ENCODE results near the gene TMEM150C. TPM values are rescaled to one million over a fixed set of nuclear protein-coding genes. Genes with fewer than 3 reads are reported as not detected.

The TMEM150C gene
- total and polyA plus RNA-seq, 2 of the 8 experiments (the other 6 are each of a cell fraction or from before 2014, with no cell fraction given): 1.5 to 1.7 TPM

DNA sequence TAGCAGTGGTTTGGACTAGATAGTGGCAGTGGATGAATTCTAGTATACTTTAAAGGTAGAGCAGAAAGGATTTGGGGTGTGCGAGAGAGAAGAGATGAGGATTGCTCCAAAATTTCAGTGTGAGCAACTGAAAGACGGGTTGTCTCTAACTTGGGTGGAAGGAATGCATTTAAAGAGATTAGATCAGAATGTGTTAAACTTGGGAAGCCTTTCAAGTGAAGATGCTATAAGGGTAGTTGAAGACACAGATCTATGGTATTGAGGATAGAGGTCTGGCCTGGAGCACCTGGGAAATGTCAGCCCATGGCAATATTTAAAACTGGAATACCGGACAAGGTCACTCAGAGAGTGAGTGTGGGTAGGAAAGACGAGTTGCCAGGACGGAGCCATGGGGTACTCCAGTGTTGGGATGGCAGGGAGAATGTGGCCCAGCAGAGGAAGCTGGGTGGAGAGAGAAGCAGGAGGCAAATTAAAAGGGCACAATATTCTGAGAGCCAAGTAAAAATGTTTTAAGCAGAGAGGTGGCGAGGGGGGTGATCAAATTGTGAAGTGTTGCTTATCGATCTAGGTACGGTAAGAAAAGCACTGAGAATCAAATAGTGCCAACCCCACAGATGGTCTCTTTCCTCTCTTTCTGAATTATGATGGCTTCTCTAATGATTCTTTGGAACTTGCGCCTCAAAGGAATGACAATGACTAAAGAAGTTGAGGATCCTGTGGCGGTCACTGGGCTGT, 80.8 kb downstream of the TMEM150C start (continued):
- TF ChIP-seq, protein P1, sequence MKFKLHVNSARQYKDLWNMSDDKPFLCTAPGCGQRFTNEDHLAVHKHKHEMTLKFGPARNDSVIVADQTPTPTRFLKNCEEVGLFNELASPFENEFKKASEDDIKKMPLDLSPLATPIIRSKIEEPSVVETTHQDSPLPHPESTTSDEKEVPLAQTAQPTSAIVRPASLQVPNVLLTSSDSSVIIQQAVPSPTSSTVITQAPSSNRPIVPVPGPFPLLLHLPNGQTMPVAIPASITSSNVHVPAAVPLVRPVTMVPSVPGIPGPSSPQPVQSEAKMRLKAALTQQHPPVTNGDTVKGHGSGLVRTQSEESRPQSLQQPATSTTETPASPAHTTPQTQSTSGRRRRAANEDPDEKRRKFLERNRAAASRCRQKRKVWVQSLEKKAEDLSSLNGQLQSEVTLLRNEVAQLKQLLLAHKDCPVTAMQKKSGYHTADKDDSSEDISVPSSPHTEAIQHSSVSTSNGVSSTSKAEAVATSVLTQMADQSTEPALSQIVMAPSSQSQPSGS (IDR thresholded peaks at IDR 0.05; ENCODE audit: low read length): no peak
- TF ChIP-seq, protein P2, sequence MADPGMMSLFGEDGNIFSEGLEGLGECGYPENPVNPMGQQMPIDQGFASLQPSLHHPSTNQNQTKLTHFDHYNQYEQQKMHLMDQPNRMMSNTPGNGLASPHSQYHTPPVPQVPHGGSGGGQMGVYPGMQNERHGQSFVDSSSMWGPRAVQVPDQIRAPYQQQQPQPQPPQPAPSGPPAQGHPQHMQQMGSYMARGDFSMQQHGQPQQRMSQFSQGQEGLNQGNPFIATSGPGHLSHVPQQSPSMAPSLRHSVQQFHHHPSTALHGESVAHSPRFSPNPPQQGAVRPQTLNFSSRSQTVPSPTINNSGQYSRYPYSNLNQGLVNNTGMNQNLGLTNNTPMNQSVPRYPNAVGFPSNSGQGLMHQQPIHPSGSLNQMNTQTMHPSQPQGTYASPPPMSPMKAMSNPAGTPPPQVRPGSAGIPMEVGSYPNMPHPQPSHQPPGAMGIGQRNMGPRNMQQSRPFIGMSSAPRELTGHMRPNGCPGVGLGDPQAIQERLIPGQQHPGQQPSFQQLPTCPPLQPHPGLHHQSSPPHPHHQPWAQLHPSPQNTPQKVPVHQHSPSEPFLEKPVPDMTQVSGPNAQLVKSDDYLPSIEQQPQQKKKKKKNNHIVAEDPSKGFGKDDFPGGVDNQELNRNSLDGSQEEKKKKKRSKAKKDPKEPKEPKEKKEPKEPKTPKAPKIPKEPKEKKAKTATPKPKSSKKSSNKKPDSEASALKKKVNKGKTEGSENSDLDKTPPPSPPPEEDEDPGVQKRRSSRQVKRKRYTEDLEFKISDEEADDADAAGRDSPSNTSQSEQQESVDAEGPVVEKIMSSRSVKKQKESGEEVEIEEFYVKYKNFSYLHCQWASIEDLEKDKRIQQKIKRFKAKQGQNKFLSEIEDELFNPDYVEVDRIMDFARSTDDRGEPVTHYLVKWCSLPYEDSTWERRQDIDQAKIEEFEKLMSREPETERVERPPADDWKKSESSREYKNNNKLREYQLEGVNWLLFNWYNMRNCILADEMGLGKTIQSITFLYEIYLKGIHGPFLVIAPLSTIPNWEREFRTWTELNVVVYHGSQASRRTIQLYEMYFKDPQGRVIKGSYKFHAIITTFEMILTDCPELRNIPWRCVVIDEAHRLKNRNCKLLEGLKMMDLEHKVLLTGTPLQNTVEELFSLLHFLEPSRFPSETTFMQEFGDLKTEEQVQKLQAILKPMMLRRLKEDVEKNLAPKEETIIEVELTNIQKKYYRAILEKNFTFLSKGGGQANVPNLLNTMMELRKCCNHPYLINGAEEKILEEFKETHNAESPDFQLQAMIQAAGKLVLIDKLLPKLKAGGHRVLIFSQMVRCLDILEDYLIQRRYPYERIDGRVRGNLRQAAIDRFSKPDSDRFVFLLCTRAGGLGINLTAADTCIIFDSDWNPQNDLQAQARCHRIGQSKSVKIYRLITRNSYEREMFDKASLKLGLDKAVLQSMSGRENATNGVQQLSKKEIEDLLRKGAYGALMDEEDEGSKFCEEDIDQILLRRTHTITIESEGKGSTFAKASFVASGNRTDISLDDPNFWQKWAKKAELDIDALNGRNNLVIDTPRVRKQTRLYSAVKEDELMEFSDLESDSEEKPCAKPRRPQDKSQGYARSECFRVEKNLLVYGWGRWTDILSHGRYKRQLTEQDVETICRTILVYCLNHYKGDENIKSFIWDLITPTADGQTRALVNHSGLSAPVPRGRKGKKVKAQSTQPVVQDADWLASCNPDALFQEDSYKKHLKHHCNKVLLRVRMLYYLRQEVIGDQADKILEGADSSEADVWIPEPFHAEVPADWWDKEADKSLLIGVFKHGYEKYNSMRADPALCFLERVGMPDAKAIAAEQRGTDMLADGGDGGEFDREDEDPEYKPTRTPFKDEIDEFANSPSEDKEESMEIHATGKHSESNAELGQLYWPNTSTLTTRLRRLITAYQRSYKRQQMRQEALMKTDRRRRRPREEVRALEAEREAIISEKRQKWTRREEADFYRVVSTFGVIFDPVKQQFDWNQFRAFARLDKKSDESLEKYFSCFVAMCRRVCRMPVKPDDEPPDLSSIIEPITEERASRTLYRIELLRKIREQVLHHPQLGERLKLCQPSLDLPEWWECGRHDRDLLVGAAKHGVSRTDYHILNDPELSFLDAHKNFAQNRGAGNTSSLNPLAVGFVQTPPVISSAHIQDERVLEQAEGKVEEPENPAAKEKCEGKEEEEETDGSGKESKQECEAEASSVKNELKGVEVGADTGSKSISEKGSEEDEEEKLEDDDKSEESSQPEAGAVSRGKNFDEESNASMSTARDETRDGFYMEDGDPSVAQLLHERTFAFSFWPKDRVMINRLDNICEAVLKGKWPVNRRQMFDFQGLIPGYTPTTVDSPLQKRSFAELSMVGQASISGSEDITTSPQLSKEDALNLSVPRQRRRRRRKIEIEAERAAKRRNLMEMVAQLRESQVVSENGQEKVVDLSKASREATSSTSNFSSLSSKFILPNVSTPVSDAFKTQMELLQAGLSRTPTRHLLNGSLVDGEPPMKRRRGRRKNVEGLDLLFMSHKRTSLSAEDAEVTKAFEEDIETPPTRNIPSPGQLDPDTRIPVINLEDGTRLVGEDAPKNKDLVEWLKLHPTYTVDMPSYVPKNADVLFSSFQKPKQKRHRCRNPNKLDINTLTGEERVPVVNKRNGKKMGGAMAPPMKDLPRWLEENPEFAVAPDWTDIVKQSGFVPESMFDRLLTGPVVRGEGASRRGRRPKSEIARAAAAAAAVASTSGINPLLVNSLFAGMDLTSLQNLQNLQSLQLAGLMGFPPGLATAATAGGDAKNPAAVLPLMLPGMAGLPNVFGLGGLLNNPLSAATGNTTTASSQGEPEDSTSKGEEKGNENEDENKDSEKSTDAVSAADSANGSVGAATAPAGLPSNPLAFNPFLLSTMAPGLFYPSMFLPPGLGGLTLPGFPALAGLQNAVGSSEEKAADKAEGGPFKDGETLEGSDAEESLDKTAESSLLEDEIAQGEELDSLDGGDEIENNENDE (IDR thresholded peaks at IDR 0.05; ENCODE audit: insufficient replicate concordance, low read length): no peak
- TF ChIP-seq SP1 (IDR thresholded peaks at IDR 0.05; ENCODE audit: low read depth, low read length): no peak
- TF ChIP-seq TAF1 (IDR thresholded peaks at IDR 0.05; ENCODE audit: low read depth, low read length): no peak

Measured in H1 (cell line).